H9 (cell line): Measurements from ENCODE around the gene ACYP1. TPM values are rescaled to one million over a fixed set of nuclear protein-coding genes. Genes with fewer than 3 reads are reported as not detected.

ENCODE experiments used
- DNase-seq: peaks from one replicate; pipeline ENCODE4 v3.0.0-alpha.2; 2017
- H2AFZ ChIP-seq: one replicate; pipeline ENCODE4 v1.6.1; 2013; ENCODE audit warnings: mild to moderate bottlenecking, low read length, control low read depth, moderate library complexity
- H2AK5ac ChIP-seq: 2 replicates; pipeline ENCODE4 v1.6.1; 2013; ENCODE audit warnings: low read length, control low read depth, mixed read lengths; ENCODE audit not compliant: insufficient read length
- H2BK120ac ChIP-seq: one replicate; pipeline ENCODE4 v1.6.1; 2013; ENCODE audit warnings: low read depth, mild to moderate bottlenecking, low read length, control low read depth, inconsistent platforms; ENCODE audit not compliant: poor library complexity, severe bottlenecking
- H2BK12ac ChIP-seq: 2 replicates; pipeline ENCODE4 v1.6.1; 2013; ENCODE audit warnings: low read length, control low read depth, mixed read lengths, low read depth; ENCODE audit not compliant: insufficient read length
- H2BK15ac ChIP-seq: 2 replicates; pipeline ENCODE4 v1.6.1; 2013; ENCODE audit warnings: low read depth, low read length, control low read depth
- H2BK20ac ChIP-seq: one replicate; pipeline ENCODE4 v1.6.1; 2013; ENCODE audit warnings: low read depth, mild to moderate bottlenecking, low read length, control low read depth, inconsistent platforms; ENCODE audit not compliant: poor library complexity, severe bottlenecking
- H2BK5ac ChIP-seq: 2 replicates; pipeline ENCODE4 v1.6.1; 2013; ENCODE audit warnings: low read length, control low read depth, mixed read lengths; ENCODE audit not compliant: insufficient read length
- H3K14ac ChIP-seq: 2 replicates; pipeline ENCODE4 v1.6.1; 2013; ENCODE audit warnings: low read length, control low read depth; ENCODE audit not compliant: insufficient read depth
- H3K18ac ChIP-seq: 2 replicates; pipeline ENCODE4 v1.6.1; 2013; ENCODE audit warnings: low read depth, mild to moderate bottlenecking, mixed read lengths, low read length, control low read depth; ENCODE audit not compliant: insufficient read length
- H3K23ac ChIP-seq: 2 replicates; pipeline ENCODE4 v1.6.1; 2013; ENCODE audit warnings: low read length, control low read depth, mixed read lengths, low read depth; ENCODE audit not compliant: insufficient read length
- H3K23me2 ChIP-seq: 2 replicates; pipeline ENCODE4 v1.6.1; 2013; ENCODE audit warnings: low read depth, mild to moderate bottlenecking, mixed read lengths, low read length, control low read depth; ENCODE audit not compliant: insufficient read length, poor library complexity, severe bottlenecking
- H3K27ac ChIP-seq: 2 replicates; pipeline ENCODE4 v1.5.1; 2013; ENCODE audit warnings: low read length, control low read depth, mixed read lengths, low read depth; ENCODE audit not compliant: insufficient read length
- H3K27me3 ChIP-seq: 2 replicates; pipeline ENCODE4 v1.6.1; 2013; ENCODE audit warnings: low read length, control low read depth, inconsistent platforms; ENCODE audit not compliant: insufficient read depth
- H3K4ac ChIP-seq: 2 replicates; pipeline ENCODE4 v1.6.1; 2013; ENCODE audit warnings: low read depth, mild to moderate bottlenecking, control low read depth, inconsistent platforms, low read length, moderate library complexity
- H3K4me1 ChIP-seq: 2 replicates; pipeline ENCODE4 v1.6.1; 2013; ENCODE audit warnings: low read length, control low read depth, inconsistent platforms; ENCODE audit not compliant: insufficient read depth
- H3K4me2 ChIP-seq: 2 replicates; pipeline ENCODE4 v1.6.1; 2013; ENCODE audit warnings: low read length, control low read depth, mixed read lengths; ENCODE audit not compliant: insufficient read length, insufficient read depth
- H3K56ac ChIP-seq: 2 replicates; pipeline ENCODE4 v1.6.1; 2013; ENCODE audit warnings: low read depth, mild to moderate bottlenecking, mixed read lengths, low read length, control low read depth; ENCODE audit not compliant: insufficient read length
- H3K79me1 ChIP-seq: 2 replicates; pipeline ENCODE4 v1.6.1; 2013; ENCODE audit warnings: low read depth, mild to moderate bottlenecking, moderate library complexity, low read length, control low read depth, inconsistent platforms; ENCODE audit not compliant: insufficient read depth, poor library complexity, severe bottlenecking
- H3K79me2 ChIP-seq: 2 replicates; pipeline ENCODE4 v1.6.1; 2013; ENCODE audit warnings: low read length, control low read depth, inconsistent platforms; ENCODE audit not compliant: insufficient read depth
- H3K9ac ChIP-seq: 2 replicates; pipeline ENCODE4 v1.6.1; 2013; ENCODE audit warnings: low read length, control low read depth, mixed read lengths; ENCODE audit not compliant: insufficient read length; ENCODE audit errors: extremely low read depth
- H3K9me3 ChIP-seq: one replicate; pipeline ENCODE4 v1.6.1; 2013; ENCODE audit warnings: low read depth, low read length, inconsistent platforms; ENCODE audit not compliant: control insufficient read depth
- H3T11ph ChIP-seq: one replicate; pipeline ENCODE4 v1.6.1; 2013; ENCODE audit warnings: mild to moderate bottlenecking, low read length, control low read depth, inconsistent platforms
- H4K20me1 ChIP-seq: one replicate; pipeline ENCODE4 v1.6.1; 2013; ENCODE audit not compliant: control insufficient read depth, insufficient read length, insufficient read depth
- H4K5ac ChIP-seq: 2 replicates; pipeline ENCODE4 v1.6.1; 2013; ENCODE audit warnings: low read depth, mild to moderate bottlenecking, mixed read lengths, low read length, control low read depth; ENCODE audit not compliant: insufficient read length
- H4K8ac ChIP-seq: replicated peaks from 2 replicates; pipeline ENCODE4 v1.6.1; 2013; ENCODE audit warnings: low read length, control low read depth, mixed read lengths, low read depth; ENCODE audit not compliant: insufficient read length
- H4K91ac ChIP-seq: 2 replicates; pipeline ENCODE4 v1.6.1; 2013; ENCODE audit warnings: low read depth, mild to moderate bottlenecking, moderate library complexity, mixed read lengths, low read length, control low read depth; ENCODE audit not compliant: insufficient read length
- H3K27ac Mint-ChIP-seq, 3 experiments: 2 replicates in 2 of 3; 3 replicates in 1 of 3; pipeline ENCODE4 v1.8.0; 2020 to 2021; ENCODE audit warnings: mixed read lengths in 3 of 3, mild to moderate bottlenecking in 1 of 3, moderate library complexity in 1 of 3
- H3K27me3 Mint-ChIP-seq: 2 replicates; pipeline ENCODE4 v1.8.0; 2021; ENCODE audit warnings: low read depth, mild to moderate bottlenecking, moderate library complexity, mixed read lengths
- H3K36me3 Mint-ChIP-seq, 3 experiments: 2 replicates in 2 of 3; 3 replicates in 1 of 3; pipeline ENCODE4 v1.8.0; 2020 to 2021; ENCODE audit warnings: low read depth in 3 of 3, mixed read lengths in 3 of 3; ENCODE audit not compliant: insufficient read depth in 1 of 3
- H3K4me1 Mint-ChIP-seq, 2 experiments: 2 replicates each; pipeline ENCODE4 v1.8.0; 2020; ENCODE audit warnings: mixed read lengths in 2 of 2
- H3K4me3 Mint-ChIP-seq, 2 experiments: 2 replicates in 1 of 2; 3 replicates in 1 of 2; pipeline ENCODE4 v1.8.0; 2020 to 2021; ENCODE audit warnings: mild to moderate bottlenecking in 2 of 2, mixed read lengths in 2 of 2, moderate library complexity in 1 of 2
- H3K9me3 Mint-ChIP-seq, 2 experiments: 2 replicates in 1 of 2; 3 replicates in 1 of 2; pipeline ENCODE4 v1.8.0; 2020; ENCODE audit warnings: mild to moderate bottlenecking in 2 of 2, mixed read lengths in 2 of 2, moderate library complexity in 1 of 2
- total RNA-seq: library from RNA; stranded (reverse); gene quantifications from 2 replicates; pipeline ENCODE4 v1.2.1, GENCODE V29; 2021
- TF ChIP-seq, protein P1 (sequence below): fragments of 200-600 bp; sonication (generic); conservative IDR thresholded peaks from 3 replicates; pipeline ENCODE4 v1.8.0; 2021; ENCODE audit warnings: antibody characterized with exemption, mild to moderate bottlenecking

The ACYP1 gene
- total RNA-seq, 1 experiment from 2014 or later: 18.9 TPM

DNA sequence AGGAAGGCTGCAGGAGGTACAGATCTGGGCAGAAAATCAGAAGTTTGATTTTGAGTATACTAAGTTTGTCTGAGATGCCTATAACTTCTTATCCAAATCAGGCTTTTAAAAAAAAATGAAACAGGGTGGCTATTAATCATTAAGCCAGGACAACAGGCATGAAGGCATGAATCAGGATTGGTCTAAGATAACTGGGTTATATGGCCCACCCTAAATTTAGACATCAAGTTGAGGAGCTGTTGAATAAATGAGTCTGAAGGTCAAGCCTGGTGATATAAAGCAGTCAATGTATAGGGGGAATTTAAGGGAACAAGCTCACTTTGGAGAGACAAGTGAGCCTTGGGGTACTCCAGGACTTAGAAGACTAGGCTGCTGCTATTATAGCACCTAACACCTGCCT, 34.4 kb upstream of the ACYP1 start:
- H3K27ac Mint-ChIP-seq: no peak overlapping the region
- Histone ChIP-seq H2AFZ (no peak overlapping the region), H3K23ac (no peak overlapping the region), H3K9me3 (no peaks in the 10 kb centered on the region), H2BK5ac (no peak overlapping the region), H3K18ac (no peak overlapping the region), H3K56ac (no peak overlapping the region), H4K20me1 (no peaks in the 10 kb centered on the region), H3K4me1 (no peaks in the 10 kb centered on the region), H2BK12ac (no peak overlapping the region), H3K23me2 (no peaks in the 10 kb centered on the region), H2AK5ac (no peak overlapping the region), H3K27me3 (no peaks in the 10 kb centered on the region), H3K27ac (no peak overlapping the region), H4K5ac (no peak overlapping the region), H4K8ac (no peak overlapping the region), H3K79me1 (no peaks in the 10 kb centered on the region), H2BK120ac (no peak overlapping the region), H3K14ac (no peak overlapping the region), H4K91ac (no peak overlapping the region), H3K4me2 (no peak overlapping the region), H2BK15ac (no peak overlapping the region), H3K9ac (no peak overlapping the region), H3K79me2 (no peaks in the 10 kb centered on the region), H3T11ph (no peak overlapping the region), H2BK20ac (no peak overlapping the region), H3K4ac (no peak overlapping the region)
- H3K9me3 Mint-ChIP-seq: no peaks in the 10 kb centered on the region
- H3K36me3 Mint-ChIP-seq: peaks cover 18 to 75% (median 72%) of the 10 kb centered on the region in 3 experiments; a peak in 6 of 7 replicates
- no peak overlapping the region for H3K4me3 Mint-ChIP-seq
- no peak for DNase-seq
- TF ChIP-seq, protein P1, sequence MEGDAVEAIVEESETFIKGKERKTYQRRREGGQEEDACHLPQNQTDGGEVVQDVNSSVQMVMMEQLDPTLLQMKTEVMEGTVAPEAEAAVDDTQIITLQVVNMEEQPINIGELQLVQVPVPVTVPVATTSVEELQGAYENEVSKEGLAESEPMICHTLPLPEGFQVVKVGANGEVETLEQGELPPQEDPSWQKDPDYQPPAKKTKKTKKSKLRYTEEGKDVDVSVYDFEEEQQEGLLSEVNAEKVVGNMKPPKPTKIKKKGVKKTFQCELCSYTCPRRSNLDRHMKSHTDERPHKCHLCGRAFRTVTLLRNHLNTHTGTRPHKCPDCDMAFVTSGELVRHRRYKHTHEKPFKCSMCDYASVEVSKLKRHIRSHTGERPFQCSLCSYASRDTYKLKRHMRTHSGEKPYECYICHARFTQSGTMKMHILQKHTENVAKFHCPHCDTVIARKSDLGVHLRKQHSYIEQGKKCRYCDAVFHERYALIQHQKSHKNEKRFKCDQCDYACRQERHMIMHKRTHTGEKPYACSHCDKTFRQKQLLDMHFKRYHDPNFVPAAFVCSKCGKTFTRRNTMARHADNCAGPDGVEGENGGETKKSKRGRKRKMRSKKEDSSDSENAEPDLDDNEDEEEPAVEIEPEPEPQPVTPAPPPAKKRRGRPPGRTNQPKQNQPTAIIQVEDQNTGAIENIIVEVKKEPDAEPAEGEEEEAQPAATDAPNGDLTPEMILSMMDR: no peak
- no peaks in the 10 kb centered on the region for H3K4me1 Mint-ChIP-seq
- H3K27me3 Mint-ChIP-seq: no peaks in the 10 kb centered on the region
